CD4-positive, alpha-beta T cell treated with Interleukin-6 at 100 ng/mL for 8 hours (primary cell): Measurements from ENCODE around the gene RAET1G.
"Not testable (repeated sequence)": the region's sequence is repeated elsewhere in the genome, so short reads cannot be mapped to it uniquely, and the experiment has no call there.

Experiments
- DNase-seq: peaks from one replicate; pipeline ENCODE4 v3.0.0-alpha.2; 2020; ENCODE audit warnings: mixed read lengths, low spot score

Gene RAET1G

DNA sequence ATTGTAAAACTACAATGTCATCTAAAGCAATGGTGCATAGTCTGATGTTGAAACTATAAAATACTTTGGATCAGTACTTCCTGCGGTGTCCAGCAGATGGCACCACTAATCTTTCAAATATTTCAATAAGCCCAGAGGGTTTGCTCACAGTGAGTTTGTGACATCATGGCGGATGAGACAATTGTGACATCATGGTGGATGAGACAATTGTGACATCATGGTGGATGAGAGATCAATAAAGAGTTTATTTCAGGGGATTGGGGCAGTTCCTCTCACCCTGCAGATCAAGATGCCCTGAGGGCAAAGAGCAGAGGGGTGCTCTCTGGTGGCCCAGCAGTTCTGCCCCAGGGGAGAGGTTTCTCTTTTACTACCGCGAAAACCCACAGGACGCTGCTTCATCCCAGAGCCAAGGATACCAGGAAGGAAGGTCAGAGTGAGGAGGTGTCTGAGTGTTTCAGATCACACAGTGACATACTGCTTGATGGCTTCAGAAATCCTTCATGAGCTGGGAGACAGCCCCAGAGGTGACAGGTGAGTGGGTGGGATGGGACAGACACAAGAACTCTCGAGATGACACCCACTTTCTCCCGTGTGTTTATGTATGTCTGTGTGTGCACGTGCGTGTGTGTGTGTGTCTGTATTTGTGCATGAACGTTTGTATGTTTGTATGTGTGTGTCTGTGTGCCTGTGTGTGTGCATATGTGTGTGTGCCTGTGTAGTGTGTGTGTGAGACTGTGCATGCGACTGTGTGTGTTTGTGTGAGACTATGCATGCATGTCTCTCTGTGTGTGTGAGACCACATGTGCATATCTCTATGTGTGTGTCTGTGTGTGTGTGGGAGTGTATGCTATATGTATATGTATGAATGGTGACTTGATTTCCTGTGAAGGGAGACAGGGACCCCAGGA lies 11.6 kb upstream of the RAET1G start:
- DNase-seq, result peak; percentile 67

DNA sequence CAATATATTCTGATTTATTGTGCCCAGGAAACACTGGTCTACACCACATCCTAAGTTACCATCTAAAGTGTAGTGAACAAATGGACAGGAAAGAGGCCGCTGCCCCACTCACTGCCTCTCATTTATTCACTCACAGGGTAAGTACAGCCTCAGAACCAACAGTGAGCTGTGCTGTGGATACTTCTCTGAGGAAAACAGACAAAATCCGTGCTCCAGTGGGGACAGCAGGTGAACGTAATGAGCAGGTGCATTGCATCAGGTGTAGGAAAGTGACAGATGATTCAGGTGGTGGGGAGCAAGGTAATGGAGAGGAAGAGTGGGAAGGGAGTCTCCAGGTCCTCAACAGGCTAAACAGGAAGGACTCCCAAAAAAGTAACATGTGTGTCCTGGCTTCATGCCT lies 10.5 kb upstream of the RAET1G start:
- DNase-seq, result no peak

DNA sequence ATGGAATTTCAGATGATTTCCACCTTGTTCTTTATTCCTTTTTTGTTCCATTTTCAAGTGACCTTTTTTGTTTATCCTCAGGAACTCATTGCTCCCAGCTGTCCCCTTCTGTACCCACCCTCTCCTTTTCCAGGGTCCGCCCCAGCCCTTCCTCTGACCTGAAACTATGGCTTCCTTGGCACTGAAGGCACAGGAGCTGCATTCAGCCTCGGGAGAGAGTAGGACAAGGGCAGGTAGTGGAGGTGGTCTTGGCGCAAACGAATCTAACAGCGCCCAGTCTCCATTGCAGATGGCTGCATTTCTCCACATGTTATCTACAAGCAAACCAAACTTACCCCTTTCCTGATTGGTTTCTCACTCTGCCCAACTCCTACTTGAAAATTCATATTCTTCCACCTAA lies 10.1 kb upstream of the RAET1G start:
- no peak for DNase-seq

DNA sequence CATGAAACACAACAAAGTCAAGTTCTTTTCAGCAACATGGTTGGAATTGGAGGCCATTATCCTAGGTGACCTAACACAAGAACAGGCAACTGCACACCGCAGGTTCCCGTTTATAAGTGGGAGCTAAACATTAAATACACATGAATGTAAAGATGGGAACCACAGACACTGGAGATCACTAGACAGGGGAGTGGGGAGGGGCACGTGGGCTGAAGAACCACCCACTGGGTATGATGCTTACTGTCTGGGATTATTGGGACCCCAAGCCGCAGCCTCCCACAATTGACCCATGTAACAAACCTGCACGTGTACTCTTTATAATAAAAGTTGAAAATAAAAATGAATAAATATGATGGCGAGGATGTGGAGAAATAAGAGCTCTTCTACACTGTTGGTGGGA lies 8.6 kb upstream of the RAET1G start:
- no peak for DNase-seq

DNA sequence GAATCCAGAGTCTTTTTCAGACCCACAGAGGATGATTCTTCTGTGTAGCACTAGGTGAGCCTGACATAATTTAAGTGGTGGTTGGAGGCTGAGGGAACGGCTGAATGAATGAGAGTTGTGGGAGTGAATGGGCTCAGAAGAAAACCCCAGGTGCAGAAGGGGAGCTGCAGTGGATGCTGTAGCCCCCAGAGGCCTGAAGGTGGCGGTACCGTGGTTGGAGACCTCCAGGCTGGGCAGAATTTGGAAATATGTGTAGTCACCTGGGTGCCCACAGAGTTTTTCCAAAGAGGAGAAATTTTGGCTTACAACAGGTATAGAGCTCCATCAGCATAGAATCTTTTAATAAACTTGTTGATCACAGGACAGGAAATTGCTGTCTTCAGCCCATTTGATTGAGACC lies 6.5 kb upstream of the RAET1G start:
- no peak for DNase-seq

DNA sequence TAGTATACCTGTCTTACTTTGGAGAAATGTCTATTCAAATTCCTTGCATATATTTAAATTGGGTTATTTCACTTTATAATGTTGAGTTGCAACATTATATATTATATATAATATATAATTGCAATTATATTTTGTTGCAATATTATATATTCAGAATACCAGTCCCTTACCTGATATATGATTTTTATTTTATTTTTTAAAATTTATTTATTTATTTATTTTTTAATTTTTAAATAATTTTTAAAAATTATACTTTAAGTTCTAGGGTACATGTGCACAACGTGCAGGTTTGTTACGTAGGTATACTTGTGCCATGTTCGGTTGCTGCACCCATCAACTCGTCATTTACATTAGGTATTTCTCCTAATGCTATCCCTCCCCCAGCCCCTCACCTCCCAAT lies 4.1 kb upstream of the RAET1G start:
- DNase-seq, result not testable (repeated sequence)

DNA sequence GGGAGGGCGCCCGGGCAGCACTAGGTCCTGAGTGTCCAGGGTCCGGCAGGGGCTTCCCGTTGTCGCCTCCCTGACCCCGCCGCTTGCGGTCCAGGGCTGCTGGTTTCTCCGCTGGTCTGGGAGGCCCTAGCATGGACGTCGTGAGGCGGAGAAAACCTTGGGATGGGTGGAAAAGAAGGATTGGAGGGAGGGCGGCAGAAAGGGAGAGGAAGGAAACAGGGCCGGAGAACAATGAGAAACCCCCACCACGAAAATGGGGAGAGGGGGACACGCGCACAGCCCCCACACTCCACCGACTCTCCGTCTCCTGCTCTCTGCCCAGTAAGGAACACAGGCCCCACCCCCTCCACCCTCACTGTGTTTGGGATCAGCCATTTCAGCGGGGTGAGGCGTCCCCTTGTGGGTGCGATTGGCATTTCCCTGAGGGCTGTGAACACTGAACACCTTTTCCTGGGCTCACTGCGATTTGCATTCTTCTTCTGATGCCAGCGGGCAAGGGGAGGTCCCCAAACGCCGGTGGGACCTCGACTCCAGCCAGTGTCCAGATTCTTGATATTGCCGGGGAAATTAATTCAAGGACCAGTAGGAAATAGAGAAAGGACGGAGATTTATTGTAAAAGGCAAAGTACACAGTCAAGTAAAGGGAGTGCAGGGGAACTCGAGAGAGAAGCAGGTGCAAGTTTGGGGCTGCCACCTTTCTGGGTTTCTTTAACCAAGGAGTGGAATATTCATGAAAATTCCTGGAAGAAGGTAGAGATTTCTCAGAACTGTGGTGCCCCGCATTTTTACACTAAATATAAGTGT lies 3.3 kb upstream of the RAET1G start:
- peak; percentile 54 for DNase-seq

DNA sequence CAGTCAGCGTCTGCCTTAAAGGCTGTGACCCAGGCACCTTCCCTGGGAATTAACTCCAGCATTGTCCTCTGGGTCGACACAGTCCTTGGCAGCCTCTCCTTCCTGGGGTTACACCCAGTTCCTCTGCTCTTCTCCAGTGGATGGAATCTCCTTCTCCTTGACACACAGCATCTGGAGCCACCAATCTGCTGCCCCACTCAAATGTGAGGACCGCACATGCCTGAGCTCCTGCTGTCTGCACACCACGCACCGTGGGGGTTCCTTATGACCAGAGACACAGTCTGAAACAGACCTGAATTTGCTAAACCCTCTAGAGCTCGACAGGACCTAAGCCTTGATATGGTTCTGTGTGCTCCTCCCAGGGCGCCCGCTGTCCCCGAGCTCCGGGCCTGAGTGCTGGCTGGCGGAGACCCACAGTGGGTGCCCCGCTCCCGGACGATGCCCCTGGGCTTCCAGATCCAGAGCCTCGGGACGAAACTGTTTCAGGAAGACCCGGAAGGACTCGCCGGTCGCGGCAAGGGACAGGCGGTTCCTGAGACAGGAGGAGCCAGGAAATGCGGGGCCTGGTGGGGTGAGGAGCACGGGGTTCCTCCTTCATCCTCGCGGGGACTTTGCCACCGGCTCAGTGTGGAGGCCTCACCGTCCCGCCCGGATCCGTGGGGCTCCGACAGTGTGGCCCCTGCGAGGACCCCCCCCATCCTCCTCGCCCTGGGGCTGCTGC lies 2.5 kb upstream of the RAET1G start:
- no peak for DNase-seq

DNA sequence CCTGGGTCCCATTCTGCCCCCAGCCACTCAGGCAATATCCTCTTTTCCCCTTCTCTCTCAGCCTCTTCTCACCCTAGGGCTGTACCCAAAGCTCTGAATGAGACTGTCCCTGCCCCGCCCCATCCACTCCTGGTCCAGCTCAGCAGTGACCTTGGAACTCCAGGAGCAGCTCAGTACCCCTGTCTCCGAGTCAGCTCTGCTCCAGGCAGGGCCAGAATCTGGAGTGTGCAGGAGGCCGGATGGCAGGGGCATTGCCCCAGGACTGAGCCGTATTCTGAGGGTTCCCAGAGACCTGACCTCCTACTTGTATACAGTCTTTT lies 2.0 kb upstream of the RAET1G start:
- no peak for DNase-seq

DNA sequence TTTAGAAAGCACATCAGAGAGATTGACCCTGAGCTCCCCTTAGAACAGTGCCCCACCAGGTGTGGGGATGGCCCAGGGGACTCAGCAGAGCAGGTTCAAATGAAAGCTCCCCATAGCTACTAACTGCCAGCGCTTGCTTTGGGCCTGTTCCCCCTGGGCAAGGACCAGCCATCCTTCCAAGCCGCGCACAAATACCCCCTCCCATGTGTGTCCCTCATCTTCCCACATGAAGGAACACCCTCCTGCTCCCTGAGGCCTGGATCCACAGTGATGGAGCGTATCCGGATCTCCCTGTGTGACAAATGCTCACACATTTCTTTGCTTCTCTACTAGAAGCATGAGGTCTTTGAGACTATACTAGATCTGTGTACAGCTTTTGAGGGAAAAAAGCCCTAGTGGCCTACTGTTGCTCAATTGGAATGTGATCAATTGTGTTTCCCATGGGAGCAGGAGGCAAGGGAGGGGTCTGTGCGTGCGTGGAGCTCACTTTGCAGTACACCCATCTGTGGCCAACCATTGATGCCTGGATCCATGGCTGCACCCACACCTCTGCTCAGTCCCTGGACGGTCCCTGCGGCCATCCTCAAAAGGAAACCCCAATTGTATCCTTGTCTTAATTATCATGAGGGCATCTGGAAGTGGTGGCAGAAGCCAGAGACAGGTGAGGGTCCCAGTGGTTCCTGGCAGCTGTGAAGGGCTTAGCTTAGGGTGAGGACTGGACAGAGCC lies 1.4 kb upstream of the RAET1G start:
- no peak for DNase-seq

DNA sequence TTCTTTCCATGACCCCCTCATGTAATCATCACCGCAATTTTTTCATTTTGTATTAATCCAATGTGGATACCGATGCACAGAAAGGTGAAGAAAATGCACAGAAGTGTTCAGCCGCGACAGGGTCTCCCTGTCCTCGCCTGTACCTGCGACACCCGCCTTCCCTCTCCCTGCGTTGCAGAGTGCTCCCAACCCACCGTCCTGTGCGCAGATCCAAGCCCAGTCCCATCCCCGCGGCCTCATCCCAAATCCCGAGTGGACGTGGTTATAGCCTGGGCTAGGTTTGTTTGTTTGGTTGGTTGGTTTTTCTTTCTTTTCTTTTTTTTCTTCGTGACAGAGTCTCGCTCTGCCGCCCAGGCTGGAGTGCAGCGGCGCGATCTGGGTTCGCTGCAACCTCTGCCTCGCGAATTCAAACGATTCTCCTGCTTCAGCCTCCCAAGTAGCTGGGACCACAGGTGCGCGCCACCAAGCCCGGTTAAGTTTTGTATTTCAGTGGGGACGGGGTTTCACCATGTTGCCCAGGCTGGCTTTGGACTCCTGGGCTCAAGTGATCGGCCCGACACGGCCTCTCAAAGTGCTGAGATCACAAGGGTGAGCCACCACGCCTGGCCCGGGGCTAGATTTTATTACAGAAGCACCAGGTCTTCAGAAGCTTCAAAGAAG lies 536 bp upstream of the RAET1G start:
- no peak for DNase-seq

DNA sequence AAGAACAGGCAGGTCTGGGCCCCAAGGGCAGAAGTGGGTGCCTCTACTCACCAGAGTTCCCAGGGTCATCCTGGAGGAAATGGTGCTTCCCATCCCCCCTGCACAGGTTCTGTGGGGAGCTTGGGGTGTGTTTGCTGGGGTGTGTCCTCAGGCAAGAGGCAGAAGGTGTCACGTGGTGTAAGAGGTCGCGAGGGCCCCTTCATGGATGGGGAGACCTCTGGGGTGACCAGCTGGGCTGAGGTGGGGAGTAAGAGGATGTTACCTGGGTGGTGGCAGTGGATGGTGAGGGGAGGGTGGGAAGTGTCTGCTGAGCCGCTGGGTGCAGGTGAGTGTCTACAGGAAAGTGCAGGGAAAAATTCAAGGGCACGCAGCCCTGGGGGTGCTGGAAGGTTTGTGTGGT lies 830 bp downstream of the RAET1G start:
- DNase-seq, result not testable (repeated sequence)

DNA sequence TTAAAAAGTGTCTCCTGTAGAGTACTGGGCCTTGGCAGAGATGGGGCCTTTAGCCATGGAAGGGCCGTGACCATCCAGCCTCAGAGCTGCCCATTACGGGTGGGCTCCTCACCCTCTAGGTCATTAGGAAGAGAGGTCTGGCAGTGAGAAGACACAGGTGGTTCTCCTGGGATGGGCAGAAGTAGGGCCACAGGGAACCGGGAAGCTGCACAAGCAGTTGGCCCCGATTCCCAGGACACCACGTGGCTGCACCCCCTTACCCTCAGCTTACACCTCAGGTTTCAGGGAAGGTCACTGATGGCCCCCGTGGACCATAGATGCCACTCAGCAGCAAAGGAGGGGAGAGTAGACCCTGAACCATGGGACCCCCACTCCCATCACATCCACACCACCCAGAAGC lies 1.6 kb downstream of the RAET1G start:
- DNase-seq, result no peak

DNA sequence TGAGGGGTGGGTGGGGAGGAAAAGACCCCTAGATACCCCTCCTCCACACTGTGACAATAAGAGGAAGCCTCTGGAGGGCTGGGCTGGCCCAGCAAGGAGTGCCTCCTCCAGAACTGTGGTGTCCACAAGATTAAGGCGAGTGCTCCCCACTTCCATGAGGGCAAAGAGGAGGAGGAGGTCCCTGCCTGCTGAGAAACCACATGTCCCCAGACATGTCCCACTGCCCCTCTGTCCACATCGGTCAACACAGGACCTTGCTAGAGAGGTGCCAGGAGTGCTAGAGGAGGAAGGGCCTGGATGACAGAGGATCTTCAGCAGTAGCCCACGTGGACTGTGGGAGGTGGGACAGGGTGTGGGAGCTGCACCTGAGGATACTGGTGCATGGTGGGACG lies 3.1 kb downstream of the RAET1G start:
- DNase-seq, result no peak

DNA sequence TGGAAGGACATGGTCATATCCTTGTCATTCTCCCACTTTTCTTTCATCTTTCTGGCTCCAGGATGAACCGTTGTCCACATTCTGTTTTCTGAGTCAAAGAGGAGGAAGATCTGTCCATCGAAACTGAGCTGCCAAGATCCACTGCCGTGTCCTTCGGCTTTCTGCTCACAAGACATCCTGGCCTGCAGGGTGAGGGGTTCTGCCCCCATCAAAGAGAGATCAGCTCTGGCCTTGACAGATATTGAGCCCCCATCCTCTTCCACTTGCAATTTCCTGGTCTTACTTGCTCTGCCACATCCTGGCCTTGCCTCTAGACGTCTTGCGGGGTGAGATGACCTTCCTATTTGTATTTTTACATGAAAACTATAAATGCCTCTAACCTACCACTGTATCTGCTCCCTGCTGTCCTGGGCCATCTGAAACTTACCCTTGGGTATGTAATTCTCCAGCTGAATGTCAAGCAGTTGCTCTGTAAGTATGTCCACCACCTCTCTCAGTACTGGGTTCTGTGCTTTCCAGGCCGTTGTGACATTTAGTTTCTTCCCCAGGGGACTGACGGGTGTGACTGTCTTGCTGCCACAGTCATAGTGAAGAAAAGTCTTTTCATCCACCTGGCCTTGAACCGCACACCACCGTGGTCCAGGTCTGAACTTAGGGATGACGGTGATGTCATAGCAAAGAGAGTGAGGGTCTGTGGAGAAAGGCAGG lies 3.6 kb downstream of the RAET1G start:
- not testable (repeated sequence) for DNase-seq

DNA sequence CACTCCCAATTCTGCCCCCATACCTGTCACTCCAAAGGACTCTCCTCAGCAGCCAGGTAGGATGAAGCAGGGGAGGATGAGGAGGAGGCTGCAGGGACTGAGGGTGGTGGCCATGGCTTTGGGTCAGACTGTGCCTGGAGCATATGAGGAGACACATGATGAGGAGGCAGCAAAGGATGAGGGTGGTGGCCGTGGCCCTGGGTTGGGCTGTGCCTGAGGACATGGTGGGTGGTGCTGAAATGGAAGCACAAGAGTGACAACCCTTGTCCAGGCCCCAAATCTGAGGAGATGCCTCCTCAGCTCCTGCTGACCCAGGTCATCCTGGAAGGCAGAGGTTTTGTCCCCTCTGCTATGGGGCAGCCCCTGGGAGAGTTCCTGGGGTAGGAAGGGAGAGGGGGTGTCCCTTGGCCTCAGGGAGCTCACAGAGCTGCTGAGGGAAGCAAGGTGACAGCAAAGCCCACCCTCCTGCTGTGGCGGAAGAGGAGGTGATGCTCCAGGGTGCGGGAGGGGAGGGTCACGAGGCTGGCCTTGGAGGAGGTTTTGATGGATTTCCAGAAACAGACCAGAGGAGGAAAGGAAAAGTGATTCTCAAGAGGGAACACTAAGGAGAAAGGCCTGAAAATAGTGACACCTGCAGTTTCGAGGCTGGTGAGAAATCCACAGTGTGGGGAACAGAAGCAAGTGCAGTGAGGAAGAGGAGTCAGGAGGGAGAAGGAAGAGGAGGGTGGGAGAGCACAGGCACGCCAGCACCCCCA lies 4.6 kb downstream of the RAET1G start:
- DNase-seq, result no peak

DNA sequence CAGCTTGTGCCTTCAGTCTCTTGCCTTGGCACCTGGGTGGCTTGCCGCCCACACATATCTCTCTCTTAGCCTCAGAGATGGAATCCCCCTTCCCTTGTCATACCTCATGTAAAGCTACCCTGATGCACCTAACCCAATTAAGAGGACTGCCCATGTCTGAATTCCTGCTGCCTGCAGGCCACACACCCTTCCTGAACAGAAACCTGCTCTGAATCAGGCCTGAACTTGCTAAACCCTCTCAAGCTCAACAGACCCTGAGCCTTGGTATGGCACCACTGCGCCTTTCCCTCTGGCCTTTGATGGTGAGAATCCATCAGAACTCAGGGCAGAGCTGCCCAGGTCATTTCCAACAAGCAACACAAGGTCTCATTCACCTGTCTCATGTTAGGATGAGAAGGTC lies 5.2 kb downstream of the RAET1G start:
- DNase-seq, result no peak

DNA sequence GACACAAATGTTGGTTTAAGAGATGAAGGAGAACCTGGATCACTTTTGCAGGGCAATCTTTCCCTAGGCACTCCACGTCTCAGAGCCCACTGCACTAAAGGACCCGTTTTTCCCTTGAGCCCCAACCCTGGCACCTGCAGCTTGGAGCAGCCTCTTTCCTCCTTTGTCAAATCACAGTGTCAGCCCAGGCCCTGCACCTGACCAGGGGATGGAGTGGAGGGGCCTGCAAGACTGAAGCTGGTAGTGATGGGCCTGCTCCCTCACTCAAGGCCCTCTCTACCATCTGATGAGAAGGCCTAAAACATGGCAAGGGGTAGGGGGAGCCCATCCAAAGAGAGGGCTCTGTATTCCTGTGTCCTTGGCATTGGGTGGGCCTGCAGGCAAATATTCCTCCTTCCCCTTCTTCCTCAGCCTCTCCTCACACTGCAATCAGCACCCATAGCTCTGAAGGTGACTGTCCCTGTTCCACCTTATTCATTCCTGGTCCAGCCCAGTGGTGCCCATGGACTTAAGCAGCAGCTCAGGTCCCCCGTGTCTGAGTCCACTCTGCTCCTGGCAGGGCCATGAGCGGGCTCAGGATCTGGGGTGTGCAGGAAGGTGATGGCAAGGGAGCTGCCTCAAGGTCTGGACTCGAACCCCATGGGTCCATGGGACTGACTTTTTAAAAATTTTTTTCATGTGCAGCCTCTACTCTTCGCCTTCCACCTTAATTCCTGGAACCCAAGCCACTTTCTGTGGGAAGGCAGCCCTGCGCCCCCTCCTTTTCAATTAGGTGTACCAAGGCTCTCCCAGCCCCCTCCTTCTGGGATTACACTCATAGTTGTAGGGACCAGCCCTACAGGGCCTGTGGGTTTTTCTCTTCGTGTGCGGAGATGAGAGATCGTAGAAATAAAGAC lies 6.7 kb downstream of the RAET1G start:
- DNase-seq, result no peak
